ENCODE results near the gene STIM1. TPM values are rescaled to one million over a fixed set of nuclear protein-coding genes. Genes with fewer than 3 reads are reported as not detected.

STIM1 gene
- polyA plus RNA-seq, 3 donors, result 35.1 to 39.6 (median 36.6) TPM

DNA sequence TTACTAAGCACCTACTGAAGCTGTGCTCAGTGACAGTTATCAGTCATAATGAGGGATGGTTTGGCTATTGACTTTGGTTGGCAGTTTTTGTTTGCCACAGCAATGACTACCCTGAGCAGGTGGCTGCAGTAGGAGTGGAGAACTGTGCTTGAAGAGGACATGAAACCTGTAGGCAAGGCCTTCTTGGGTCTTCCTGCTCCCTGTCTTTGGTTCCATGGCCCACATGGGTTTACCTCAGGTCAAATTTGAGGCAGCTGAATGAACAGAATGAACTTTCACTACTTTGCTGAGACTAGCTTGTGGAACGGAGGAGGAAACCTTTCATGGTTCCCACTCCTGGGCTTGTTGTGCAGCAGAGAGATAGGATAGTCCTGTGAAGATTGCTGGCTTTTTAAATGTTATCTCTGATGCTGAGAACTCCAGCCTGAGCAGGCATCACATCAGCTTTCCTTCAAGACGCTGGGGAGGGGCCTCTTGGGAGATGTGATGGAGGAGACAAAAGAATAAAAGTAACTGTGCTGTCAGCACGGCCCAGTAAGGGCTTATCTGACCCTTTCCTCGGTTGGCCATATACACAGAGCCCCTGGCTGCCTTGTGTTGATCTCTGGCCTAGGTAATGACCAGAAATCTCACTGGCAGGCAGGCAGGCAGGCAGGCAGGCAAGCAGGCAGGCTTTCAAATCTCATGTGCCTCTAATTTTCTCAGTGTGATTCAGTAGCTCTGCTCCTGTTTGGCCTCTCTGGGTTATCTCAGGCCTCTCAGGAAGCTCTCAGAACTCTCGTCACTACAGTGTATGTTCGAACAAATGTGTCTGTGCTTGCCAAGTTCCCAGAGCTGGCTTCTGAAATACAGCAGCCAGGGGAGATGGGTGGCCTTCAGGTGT is 12.0 kb downstream of the STIM1 start:
- no peak for DNase-seq (ENCODE audit: extremely low read depth in 1 of 11, low read depth in 9 of 11, low spot score in 4 of 11)

DNA sequence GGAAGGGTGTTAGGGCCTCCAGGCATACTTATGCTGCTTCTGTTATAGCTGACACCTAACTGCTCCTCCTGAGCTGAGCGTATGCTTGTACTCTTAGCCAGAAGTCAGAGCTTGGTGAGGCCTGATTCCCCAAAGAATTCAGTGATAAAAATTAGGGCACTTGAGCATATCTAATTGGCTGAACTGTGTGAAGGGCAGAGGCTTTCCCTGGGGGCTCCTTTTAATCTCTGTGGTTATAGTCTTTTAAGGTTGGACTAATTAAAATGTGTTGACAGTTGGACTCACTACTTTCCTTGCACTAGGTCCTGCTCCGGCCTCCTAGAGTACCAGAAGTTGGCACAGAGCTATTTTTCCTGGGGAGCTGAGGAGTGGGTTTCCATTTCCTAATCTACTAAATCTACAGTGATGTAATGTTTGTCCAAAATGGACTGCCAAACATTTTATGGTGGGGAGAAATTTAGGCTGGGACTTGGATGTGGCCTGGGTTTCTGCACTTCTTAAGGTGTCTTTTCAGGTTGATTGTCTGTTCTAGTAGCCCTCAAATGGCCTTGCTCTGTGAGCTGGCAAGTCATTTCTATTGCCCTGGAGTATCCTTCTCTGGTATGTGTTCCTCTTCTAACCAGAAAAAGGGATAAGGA is 18.4 kb downstream of the STIM1 start:
- DNase-seq (ENCODE audit: extremely low read depth in 1 of 11, low read depth in 9 of 11, low spot score in 4 of 11), result no peak

DNA sequence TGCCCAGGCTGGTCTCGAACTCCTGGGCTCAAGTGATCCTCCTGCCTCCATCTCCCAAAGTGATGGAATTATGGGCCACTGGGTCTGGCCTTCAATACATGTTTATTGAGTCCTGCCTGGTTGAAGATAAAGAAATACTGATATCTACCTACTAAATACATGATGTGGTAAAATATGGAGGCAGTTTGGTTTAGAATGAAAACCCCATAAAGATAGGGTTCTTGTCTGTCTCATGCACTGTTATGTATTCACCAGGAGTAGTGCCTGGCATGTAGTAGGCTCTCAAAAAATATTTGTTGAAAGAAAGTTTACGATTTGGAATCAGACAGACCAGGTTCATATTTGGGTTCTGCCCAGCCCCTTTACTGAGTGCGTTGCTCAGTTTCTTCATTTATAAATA is 21.1 kb downstream of the STIM1 start:
- DNase-seq (ENCODE audit: extremely low read depth in 1 of 11, low read depth in 9 of 11, low spot score in 4 of 11), result no peak

DNA sequence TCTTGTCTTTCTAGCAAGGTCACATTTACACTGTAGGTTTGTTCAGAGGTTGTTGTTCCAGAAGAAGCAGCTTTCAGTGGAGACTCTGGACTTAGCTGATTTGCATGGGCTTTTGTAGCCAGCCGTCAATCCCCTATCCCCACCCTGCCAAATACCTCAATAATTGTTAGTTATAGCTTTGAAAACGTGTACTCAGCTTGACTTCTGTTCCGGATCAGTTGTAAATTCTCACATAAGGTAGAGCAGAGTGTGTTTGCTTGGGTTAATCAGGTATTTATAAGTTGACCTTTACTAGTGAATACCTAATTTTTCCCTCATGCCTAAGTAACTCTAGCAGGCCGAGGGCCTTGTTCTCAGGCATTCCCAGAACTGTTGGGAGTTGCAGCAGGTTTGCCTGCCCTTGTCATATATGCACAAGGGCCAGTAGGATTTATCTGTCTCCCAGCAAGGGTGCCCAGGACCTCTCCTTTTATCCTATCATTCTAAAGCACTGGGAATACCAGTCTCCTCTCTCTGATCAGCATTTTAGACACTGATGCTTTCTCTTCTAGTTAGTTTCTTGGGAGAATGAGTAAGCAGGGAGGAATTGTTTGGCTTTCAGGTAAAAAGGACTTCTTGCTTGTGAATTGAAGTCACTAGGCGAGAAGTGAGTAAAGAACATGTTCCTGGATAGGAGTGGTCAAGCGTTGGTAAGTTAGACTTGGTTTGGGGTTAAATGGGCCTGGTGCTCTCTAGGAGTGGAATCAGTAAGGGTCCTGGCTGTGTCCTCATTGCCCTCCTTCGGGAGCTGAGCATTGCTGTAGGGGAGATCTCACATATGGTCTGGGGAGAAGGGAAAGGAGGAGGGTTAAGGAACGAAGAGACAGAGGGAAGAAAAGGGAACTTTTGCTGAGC is 22.1 kb downstream of the STIM1 start:
- no peak for DNase-seq (ENCODE audit: extremely low read depth in 1 of 11, low read depth in 9 of 11, low spot score in 4 of 11)

DNA sequence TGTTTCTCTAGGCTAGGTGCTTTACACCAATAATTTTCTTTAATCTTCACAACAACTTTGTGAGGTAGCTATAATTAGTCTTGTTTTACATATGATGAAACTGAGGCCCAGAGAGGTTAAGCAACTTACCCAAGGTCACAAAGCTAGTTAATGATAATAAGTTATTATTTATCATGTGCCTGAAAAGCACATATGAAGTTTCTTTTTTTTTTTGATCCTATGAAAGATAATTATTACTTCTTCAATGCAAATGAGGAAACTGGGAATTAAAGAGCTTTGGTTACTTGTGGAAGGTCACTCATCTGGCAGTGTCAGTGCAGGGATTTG is 22.8 kb downstream of the STIM1 start:
- DNase-seq (ENCODE audit: extremely low read depth in 1 of 11, low read depth in 9 of 11, low spot score in 4 of 11), result no peak

DNA sequence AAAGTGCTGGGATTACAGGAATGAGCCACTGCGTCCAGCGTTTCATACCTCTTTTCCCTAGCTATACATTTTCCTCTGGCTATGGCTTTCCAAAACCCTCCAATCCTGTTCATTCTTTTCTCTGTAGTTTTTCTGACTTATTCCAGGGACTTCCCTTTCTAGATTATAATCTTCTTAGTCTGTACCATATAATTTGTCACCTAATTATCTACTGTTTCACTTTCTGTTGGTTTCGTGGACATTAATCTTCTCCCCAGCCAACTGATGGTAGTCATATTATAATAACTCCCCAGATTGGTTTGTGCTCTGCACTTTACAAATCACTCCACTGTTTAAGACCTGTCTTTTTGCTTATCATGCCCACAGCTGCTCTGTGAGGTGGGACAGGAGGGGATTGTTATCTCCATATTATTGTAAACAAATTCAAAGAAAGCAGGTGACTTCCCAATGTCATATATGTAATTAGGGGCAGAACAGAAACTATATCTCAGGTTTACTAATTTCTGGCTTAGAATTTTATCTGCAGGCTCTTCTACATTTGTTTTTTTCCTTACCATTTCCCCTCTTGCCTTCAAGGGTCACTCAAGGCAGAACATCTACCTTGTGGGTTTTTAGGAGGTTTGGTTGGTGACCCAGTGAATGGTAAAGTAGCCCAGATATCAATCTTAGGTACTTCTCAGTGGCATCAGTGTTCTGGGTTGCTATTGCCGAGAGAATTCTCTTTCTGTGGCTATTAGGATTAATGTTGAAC is 23.9 kb downstream of the STIM1 start:
- DNase-seq (ENCODE audit: extremely low read depth in 1 of 11, low read depth in 9 of 11, low spot score in 4 of 11), result no peak

DNA sequence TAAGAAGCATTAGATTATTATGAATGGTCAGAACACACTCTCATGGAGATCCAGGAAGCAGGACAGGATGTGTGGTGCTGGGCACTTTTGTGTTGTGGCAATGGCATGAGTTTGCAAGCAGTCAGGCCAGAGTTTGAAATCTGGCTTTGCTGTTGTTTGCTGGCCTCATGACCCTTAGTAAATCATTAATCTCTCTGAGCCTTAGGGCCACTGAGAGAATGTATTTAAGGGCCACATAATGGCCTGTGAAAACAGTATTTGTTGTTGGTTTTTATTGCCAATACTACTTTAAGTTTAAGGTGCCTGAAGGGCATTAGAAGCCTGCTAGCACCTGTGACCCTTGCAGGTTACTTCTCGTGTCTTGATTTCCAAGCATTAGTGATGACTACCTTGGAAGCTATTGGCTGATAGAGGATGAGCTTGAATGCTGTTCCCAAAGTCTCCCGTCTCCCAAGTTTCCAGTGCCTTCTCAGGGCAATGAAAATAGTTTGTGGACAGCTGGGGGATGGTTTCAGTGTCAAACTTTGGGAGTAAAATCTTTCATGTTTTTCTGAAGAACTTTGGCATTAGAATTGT is 24.6 kb downstream of the STIM1 start:
- DNase-seq (ENCODE audit: extremely low read depth in 1 of 11, low read depth in 9 of 11, low spot score in 4 of 11), result peak in 1 of 11 donors; percentile 11

DNA sequence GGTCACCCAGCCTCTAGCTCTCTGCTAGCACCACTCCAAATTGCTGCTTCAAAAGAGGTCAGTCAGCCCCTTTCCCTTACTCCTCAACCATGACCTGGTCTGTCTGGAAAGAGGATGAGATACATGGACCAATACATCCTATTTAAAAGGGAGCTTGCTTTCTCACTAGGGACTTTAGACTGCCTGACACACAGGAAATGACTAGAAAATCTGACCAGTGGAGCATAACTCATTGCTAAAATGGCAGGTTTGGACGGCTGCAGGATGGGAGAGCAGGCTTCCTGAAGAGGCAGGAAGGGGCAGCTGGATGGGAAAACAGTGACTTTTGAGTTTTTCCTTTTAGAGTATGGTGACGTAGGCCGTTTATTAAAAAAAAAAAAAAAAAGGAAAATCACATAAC is 25.3 kb downstream of the STIM1 start:
- DNase-seq (ENCODE audit: extremely low read depth in 1 of 11, low read depth in 9 of 11, low spot score in 4 of 11), result no peak

DNA sequence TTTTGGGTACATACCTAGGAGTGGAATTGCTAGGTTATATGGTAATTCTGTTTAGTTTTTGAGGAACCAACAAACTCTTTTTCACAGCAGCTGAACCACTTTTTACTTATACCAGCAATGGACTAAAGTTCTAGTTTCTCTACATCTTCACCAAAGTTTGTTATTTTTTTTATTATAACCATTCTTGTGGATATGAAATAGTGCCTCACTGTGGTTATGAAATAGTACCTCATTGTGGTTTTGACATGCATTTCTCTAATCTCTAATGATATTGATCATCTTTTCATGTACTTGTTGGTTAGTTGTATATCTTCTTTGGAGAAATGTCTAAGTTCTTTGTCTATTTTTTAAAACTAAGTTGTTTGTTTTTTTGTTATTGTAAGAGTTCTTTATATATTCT is 27.2 kb downstream of the STIM1 start:
- no peak for DNase-seq (ENCODE audit: extremely low read depth in 1 of 11, low read depth in 9 of 11, low spot score in 4 of 11)

DNA sequence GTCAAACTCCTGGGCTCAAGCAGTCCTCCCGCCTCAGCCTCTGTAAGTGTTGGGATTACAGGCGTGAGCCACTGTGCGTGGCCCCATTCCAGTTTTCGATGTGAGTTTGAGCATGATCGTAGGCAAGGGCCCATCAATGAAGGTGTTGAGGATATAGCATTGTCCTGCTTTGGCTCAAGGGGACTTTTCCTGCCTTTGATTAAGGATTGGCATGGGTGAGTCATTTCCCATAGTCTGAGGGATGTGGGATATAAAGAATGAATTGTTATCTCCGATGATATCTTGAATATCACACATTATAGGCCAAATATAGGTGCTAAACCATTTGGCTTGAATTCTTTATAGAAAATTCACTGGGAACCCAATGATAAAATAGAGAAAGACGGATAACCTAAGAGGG is 30.4 kb downstream of the STIM1 start:
- no peak for DNase-seq (ENCODE audit: extremely low read depth in 1 of 11, low read depth in 9 of 11, low spot score in 4 of 11)

DNA sequence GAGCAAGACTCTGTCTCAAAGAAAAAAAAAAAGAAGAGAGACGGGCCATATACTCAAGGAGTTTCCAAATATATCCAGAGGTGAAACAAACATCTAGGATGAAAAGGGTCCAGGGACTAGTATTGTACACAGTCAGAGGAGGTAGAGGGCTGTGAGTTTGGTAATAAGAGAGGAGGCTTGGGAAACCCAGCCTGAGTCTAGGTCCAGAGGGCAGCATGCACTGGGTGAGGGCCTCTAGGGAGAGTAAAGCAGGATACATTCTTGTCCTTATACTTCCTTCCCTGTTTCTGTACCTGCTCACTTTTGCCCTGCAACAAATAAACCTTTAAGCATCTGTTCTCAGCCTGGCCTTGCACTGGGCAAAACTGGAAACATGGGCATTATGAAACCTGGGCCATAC is 31.5 kb downstream of the STIM1 start:
- no peak for DNase-seq (ENCODE audit: extremely low read depth in 1 of 11, low read depth in 9 of 11, low spot score in 4 of 11)

DNA sequence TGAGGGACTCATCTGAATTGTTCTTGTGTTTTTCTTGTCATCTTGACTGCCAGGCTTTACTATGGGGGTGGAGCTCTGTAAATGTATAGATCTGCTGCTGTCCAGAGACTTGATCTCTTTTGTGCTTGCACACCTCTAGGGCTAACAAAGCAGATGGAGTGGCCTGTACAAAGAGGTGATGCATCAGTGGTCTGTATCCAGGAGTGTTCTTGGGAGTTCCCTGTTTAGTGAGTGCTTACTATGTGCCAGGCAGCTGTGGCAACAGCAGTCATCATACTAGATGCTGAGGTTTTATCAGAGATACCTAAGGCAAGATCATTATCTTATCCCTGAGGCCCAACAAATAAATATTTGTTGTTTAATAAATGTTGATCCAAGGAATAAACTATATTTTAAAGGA is 33.4 kb downstream of the STIM1 start:
- no peak for DNase-seq (ENCODE audit: extremely low read depth in 1 of 11, low read depth in 9 of 11, low spot score in 4 of 11)

DNA sequence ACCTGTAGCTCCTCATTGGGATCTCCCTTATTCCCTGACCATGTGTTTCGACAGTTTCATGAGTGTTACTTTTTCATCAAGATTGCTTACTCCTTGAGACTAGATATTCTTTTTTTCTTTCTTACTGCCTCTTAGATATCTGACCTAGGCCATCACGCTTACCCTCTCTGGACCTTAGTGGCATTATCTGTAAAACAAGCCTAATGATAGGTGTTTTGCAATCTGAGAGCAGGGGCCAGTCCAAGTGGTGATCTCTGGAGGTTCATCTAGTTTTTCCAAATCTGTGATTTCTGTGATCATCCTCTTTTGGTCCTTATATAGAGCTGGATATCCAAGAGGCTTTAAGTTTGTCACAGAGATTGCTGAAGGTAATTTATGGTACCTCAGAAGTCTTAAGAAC is 34.5 kb downstream of the STIM1 start:
- no peak for DNase-seq (ENCODE audit: extremely low read depth in 1 of 11, low read depth in 9 of 11, low spot score in 4 of 11)

DNA sequence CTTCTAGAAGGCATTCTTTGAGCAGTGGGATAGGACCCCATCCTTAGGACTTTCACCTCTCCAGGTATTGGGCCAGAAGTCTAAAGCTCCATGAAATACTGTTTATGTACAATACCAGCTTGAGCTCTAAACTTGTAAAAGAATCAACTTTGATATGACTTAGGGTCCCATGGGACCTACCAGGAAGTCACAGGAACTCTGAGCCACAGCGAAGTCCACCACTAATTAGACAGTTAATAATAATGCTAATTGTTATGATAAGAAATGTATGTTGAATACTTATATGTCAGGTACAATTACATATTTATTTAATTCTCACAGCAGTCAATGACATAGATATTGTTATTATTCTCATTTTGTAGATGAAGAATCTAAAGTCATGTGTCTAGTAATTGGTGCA is 35.3 kb downstream of the STIM1 start:
- no peak for DNase-seq (ENCODE audit: extremely low read depth in 1 of 11, low read depth in 9 of 11, low spot score in 4 of 11)

DNA sequence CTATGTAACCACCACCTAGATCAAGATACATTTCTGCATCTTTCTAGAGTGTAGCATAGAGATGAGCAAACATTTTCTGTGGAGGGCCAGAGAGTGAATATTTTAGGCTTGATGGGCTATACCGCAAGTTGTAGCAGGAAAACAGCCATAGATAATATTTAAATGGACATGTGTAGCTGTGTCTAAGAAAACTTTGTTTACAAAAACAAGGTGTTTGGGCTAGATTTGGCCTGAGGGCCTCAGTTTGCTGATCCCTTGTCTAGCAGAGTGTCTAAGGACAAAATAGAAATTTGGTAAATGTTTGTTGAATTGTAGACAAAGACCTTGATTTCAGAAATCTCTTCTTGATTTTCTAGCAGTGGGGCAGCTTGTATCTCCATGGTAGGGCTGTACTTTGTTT is 36.3 kb downstream of the STIM1 start:
- DNase-seq (ENCODE audit: extremely low read depth in 1 of 11, low read depth in 9 of 11, low spot score in 4 of 11), result no peak

DNA sequence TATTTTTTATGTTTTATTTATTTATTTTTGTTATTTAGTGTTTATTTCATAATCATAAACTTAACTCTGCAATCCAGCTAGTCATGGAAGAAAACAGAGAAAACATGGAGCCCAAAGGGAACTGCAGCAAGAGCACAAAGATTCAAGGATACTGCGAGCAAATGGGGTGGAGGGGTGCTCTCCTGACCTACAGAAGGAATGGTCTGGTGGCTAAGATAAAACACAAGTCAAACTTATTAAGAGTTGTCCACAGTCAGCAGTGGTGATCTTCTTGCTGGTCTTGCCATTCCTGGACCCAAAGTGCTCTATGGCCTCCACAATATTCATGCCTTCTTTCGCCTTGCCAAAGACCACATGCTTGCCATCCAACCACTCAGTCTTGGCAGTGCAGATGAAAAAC is 36.7 kb downstream of the STIM1 start:
- no peak for DNase-seq (ENCODE audit: extremely low read depth in 1 of 11, low read depth in 9 of 11, low spot score in 4 of 11)

DNA sequence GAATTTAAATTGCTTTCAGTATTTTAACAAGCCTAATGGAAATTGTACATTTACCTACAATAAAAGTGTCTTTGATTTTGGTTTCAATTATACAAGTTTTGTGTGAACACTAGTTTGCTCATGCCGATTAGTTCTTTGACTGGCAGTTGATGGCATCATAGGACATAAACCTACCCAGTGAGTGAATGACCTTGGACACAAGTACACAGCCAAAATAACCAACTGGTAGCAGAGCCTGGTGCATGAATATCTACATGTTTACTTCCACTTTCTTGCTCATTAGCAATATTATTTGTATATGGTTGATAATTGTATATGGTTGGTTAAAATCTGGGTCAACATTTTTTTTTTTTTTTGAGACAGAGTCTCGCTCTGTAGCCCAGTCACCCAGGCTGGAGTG is 37.8 kb downstream of the STIM1 start:
- DNase-seq (ENCODE audit: extremely low read depth in 1 of 11, low read depth in 9 of 11, low spot score in 4 of 11), result no peak

DNA sequence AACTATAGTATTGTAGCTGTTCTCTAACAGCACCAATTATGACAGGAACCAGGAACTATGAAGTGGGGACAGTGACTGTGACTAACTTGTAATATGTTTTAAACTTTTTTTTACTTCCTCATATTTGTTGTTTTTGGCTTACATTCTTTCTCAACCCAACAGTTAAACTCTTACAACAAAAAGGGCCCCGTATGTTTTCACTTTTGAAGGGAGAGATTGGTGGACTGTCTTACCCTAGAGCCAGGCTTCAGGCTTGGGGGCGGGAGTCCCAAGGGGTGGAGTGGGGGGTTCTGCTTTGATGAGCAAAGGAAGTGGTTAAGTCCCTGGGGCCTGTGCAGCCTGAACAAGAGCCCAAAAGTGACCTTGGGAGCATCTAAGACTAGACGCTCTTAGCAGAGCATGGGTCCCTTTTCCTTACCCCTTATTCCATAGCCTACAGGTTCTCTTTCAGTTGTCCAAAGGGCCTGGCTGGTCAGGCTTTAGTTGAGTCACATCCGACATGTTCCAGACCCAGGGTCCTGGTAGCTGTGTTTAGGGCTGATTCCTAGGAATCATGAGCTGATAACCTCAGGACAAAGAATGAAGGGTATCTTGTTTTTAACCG is 38.8 kb downstream of the STIM1 start:
- no peak for DNase-seq (ENCODE audit: extremely low read depth in 1 of 11, low read depth in 9 of 11, low spot score in 4 of 11)

DNA sequence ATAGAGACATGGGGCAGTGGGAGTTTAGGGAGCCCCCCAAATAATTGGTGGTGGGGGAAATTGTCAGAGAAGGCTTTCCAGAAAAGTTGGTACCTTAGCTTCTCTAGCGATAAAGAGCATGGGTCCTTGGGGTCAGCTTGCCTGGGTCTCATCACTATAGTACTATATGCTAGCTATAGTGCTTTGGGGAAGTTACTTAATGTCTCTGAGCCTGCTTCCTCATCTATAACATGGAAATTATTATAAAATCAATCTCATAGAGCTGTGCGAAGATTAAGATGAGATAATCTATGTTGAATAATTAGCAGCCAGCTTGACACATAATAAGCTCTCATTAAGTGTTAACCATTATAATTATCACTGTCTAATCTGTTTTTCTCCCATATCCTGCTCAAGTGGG is 41.2 kb downstream of the STIM1 start:
- no peak for DNase-seq (ENCODE audit: extremely low read depth in 1 of 11, low read depth in 9 of 11, low spot score in 4 of 11)
